IMR-90 (cell line): ENCODE data around the gene MAGED2. TPM values are rescaled to one million over a fixed set of nuclear protein-coding genes. Genes with fewer than 3 reads are reported as not detected.

ENCODE experiments used
- ATAC-seq: fragments of 200-7000 bp; cut with Tn5 transposase; 2 replicates; pipeline ENCODE4 v1.9.1; 2020; ENCODE audit warnings: low read depth, mild to moderate bottlenecking, moderate library complexity
- BruUV-seq: library from RNA; stranded (reverse); fragments of 400-500 nt; replicated peaks from 2 replicates; lab custom pipeline; 2021; lab: Mats Ljungman, UMichigan
- CTCF ChIA-PET: fragments of 300-600 bp; formaldehyde crosslinking; extraction: SDS; loops from one replicate; lab custom pipeline; 2021; ENCODE audit warnings: antibody characterized with exemption; lab: Yijun Ruan, JAX
- POLR2A ChIA-PET: fragments of 300-600 bp; sonication (Branson Sonifier 250); formaldehyde crosslinking; loops from one replicate; lab custom pipeline; 2022; ENCODE audit warnings: antibody characterized with exemption; ENCODE audit not compliant: unreplicated experiment; lab: Charles Lee
- DNase-seq: peaks from one replicate; pipeline ENCODE4 v3.0.0; 2013
- H2AFZ ChIP-seq: replicated peaks from 2 replicates; pipeline ENCODE3; 2013; ENCODE audit warnings: low read length, mild to moderate bottlenecking; ENCODE audit not compliant: poor library complexity
- H2AK5ac ChIP-seq: 2 replicates; pipeline ENCODE4 v1.6.1; 2013; ENCODE audit warnings: low read depth, low read length, inconsistent platforms
- H2AK9ac ChIP-seq: replicated peaks from 2 replicates; pipeline ENCODE3; 2013; ENCODE audit warnings: mild to moderate bottlenecking, low read depth, low read length, moderate library complexity; ENCODE audit not compliant: poor library complexity
- H2BK120ac ChIP-seq: 2 replicates; pipeline ENCODE4 v1.6.1; 2013; ENCODE audit warnings: low read depth, low read length, inconsistent platforms
- H2BK15ac ChIP-seq: 3 replicates; pipeline ENCODE4 v1.6.1; 2013; ENCODE audit warnings: low read depth, low read length, inconsistent platforms
- H2BK20ac ChIP-seq: 2 replicates; pipeline ENCODE4 v1.6.1; 2013; ENCODE audit warnings: low read depth, mild to moderate bottlenecking, inconsistent platforms, low read length, moderate library complexity
- H2BK5ac ChIP-seq: 2 replicates; pipeline ENCODE4 v1.6.1; 2013; ENCODE audit warnings: mild to moderate bottlenecking, low read depth, low read length, inconsistent platforms; ENCODE audit not compliant: poor library complexity, severe bottlenecking
- H3K14ac ChIP-seq: replicated peaks from 2 replicates; pipeline ENCODE4 v1.6.1; 2013; ENCODE audit warnings: low read depth, low read length, inconsistent platforms
- H3K18ac ChIP-seq: 2 replicates; pipeline ENCODE4 v1.6.1; 2013; ENCODE audit warnings: low read depth, low read length, control low read depth
- H3K23ac ChIP-seq: 2 replicates; pipeline ENCODE4 v1.6.1; 2013; ENCODE audit warnings: low read depth, low read length, inconsistent platforms
- H3K27ac ChIP-seq: 2 replicates; pipeline ENCODE4 v1.5.1; 2013; ENCODE audit warnings: mild to moderate bottlenecking, control low read depth, low read length; ENCODE audit not compliant: insufficient read depth
- H3K27me3 ChIP-seq: 2 replicates; pipeline ENCODE4 v1.6.1; 2013; ENCODE audit warnings: low read length; ENCODE audit not compliant: control insufficient read depth, insufficient read depth
- H3K36me3 ChIP-seq: 2 replicates; pipeline ENCODE4 v1.6.1; 2013; ENCODE audit warnings: low read length, mixed read lengths; ENCODE audit not compliant: control insufficient read depth, insufficient read depth
- H3K4ac ChIP-seq: 2 replicates; pipeline ENCODE4 v1.6.1; 2013; ENCODE audit warnings: low read depth, low read length, inconsistent platforms
- H3K4me1 ChIP-seq: 2 replicates; pipeline ENCODE4 v1.6.1; 2013; ENCODE audit warnings: low read length, mixed read lengths; ENCODE audit not compliant: control insufficient read depth, insufficient read depth
- H3K4me2 ChIP-seq: 2 replicates; pipeline ENCODE4 v1.6.1; 2013; ENCODE audit warnings: low read depth, mild to moderate bottlenecking, control low read depth, low read length, moderate library complexity
- H3K4me3 ChIP-seq: 2 replicates; pipeline ENCODE4 v1.5.1; 2013; ENCODE audit warnings: low read depth, mild to moderate bottlenecking, control low read depth, low read length, moderate library complexity; ENCODE audit not compliant: insufficient read depth
- H3K56ac ChIP-seq: 2 replicates; pipeline ENCODE4 v1.6.1; 2013; ENCODE audit warnings: low read length, inconsistent platforms; ENCODE audit not compliant: insufficient read depth; ENCODE audit errors: extremely low read depth
- H3K79me1 ChIP-seq, 2 experiments: 2 replicates each; pipeline ENCODE4 v1.6.1; 2013; ENCODE audit warnings: low read length in 2 of 2, inconsistent platforms in 1 of 2, low read depth in 1 of 2
- H3K9ac ChIP-seq: 2 replicates; pipeline ENCODE4 v1.6.1; 2013; ENCODE audit warnings: low read depth, low read length, control low read depth
- H3K9me1 ChIP-seq: 2 replicates; pipeline ENCODE4 v1.6.1; 2013; ENCODE audit warnings: low read length, inconsistent platforms; ENCODE audit not compliant: insufficient read depth
- H3K9me3 ChIP-seq: 2 replicates; pipeline ENCODE4 v1.6.1; 2013; ENCODE audit warnings: low read length; ENCODE audit not compliant: control insufficient read depth, insufficient read depth
- H4K20me1 ChIP-seq: 2 replicates; pipeline ENCODE4 v1.6.1; 2013; ENCODE audit warnings: low read length, inconsistent platforms; ENCODE audit not compliant: insufficient read depth
- H4K5ac ChIP-seq: 2 replicates; pipeline ENCODE4 v1.6.1; 2013; ENCODE audit warnings: mild to moderate bottlenecking, low read depth, low read length, control low read depth
- H4K8ac ChIP-seq, 2 experiments: 2 replicates each; pipeline ENCODE4 v1.6.1; 2013; ENCODE audit warnings: low read depth in 2 of 2, low read length in 2 of 2, control low read depth in 1 of 2, inconsistent platforms in 1 of 2
- H4K91ac ChIP-seq: 2 replicates; pipeline ENCODE4 v1.6.1; 2013; ENCODE audit warnings: low read depth, low read length, inconsistent platforms; ENCODE audit not compliant: insufficient read depth
- NFE2L2 ChIP-seq: fragments of 150-350 bp; IDR thresholded peaks from 2 replicates; pipeline ENCODE4 v1.6.1; 2016; ENCODE audit warnings: low read depth, mild to moderate bottlenecking, low read length
- WGBS, 2 experiments: methylation state at CpG; one replicate each; pipeline versions ENCODE4 v1.1.5 to v1.1.7; 2013; ENCODE audit warnings: missing lambda C conversion rate in 2 of 2; ENCODE audit not compliant: insufficient read length in 1 of 2; ENCODE audit errors: extremely low coverage in 2 of 2; 5-methylcytosine and 5-hydroxymethylcytosine counted together
- dilution Hi-C: fragments of 300-500 bp; cut with HindIII; formaldehyde crosslinking; loops from one replicate; pipeline ENCODE4 v1.14.3; 2018; ENCODE audit warnings: low sequenced_read_pairs; ENCODE audit not compliant: unreplicated experiment
- in situ Hi-C: fragments of 300-500 bp; cut with MboI; formaldehyde crosslinking; loops from 3 replicates; pipeline ENCODE4 v1.14.3; 2019; ENCODE audit warnings: low sequenced_read_pairs, inconsistent platforms, mixed read lengths
- intact Hi-C: fragments of 100-400 bp; cut with micrococcal nuclease; formaldehyde crosslinking; loops from 2 replicates; pipeline ENCODE4 v1.10.0; 2022
- polyA plus RNA-seq, 3 experiments: library from polyadenylated mRNA; depleted of rRNA; stranded (reverse); fragments of >200 nt; gene quantifications; 2 replicates each; pipeline ENCODE4 v1.2.3, GENCODE V29; 2012; ENCODE audit warnings: low replicate concordance in 1 of 3
- total RNA-seq: library from RNA; depleted of rRNA; stranded (reverse); fragments of >200 nt; gene quantifications from 2 replicates; pipeline ENCODE4 v1.2.3, GENCODE V29; 2012

MAGED2 gene
- total and polyA plus RNA-seq, 2 of the 4 experiments (the other 2 are of a cell fraction) = 301 to 341 TPM

GRCh38 chrX:54824722-54825121 is 17.2 kb downstream of the MAGED2 start:
- Histone ChIP-seq H4K8ac (no peak overlapping the region), H3K4me2 (no peak overlapping the region), H2BK15ac (no peak overlapping the region), H2AK9ac (no peak overlapping the region), H2BK5ac (no peak overlapping the region), H2BK20ac (no peak overlapping the region), H2AFZ (no peak overlapping the region), H2AK5ac (no peak overlapping the region), H3K27ac (no peak overlapping the region), H3K23ac (no peak overlapping the region), H2BK120ac (no peak overlapping the region), H3K4ac (no peak overlapping the region), H3K27me3 (no peaks in the 10 kb centered on the region), H3K4me1 (no peaks in the 10 kb centered on the region), H4K91ac (no peak overlapping the region), H3K9ac (no peak overlapping the region), H4K20me1 (no peaks in the 10 kb centered on the region), H3K18ac (no peak overlapping the region), H4K5ac (no peak overlapping the region), H3K56ac (no peak overlapping the region), H3K9me3 (no peaks in the 10 kb centered on the region; the same call in 1 of the 2 replicates), H3K14ac (no peak overlapping the region), H3K79me1 (no peaks in the 10 kb centered on the region), H3K36me3 (no peaks in the 10 kb centered on the region), H3K9me1 (no peaks in the 10 kb centered on the region; the same call in 1 of the 2 replicates), H3K4me3 (no peak overlapping the region)
- no peak for DNase-seq
- intact Hi-C loops = no loop called here
- ChIA-PET POLR2A (no interaction called here), CTCF (no interaction called here)
- WGBS, 2 experiments = 80% methylated on average over 1 of the region's 8 CpGs; no CpG with 5 or more reads in 1 of the 2 experiments
- dilution Hi-C loops = no loop called here
- BruUV-seq = no TSS peak
- no peak for ATAC-seq
- in situ Hi-C loops = no loop called here
- no peak for TF ChIP-seq NFE2L2
